ENCODE results near the gene GNAT1. TPM values are rescaled to one million over a fixed set of nuclear protein-coding genes. Genes with fewer than 3 reads are reported as not detected.

GNAT1 gene
- total and polyA plus RNA-seq, 2 of the 13 experiments (the other 11 are each of a cell fraction or from before 2014, with no cell fraction given), result 0.15 TPM; not detected in 1

- TF ChIP-seq ZNF619 (CRISPR knock-in tag; IDR thresholded peaks at IDR 0.05) (no peak), EHMT2 (IDR thresholded peaks at IDR 0.05; ENCODE audit: borderline replicate concordance, low read depth, low read length) (no peak), PATZ1 (CRISPR knock-in tag; IDR thresholded peaks at IDR 0.05) (peak; percentile 88), LRRFIP1 (CRISPR knock-in tag; conservative IDR thresholded peaks at IDR 0.05) (no peak), ATF7 (IDR thresholded peaks at IDR 0.05) (peak; percentile 40; the same call in 1 of the 2 replicates), ATF7 (CRISPR knock-in tag; IDR thresholded peaks at IDR 0.05) (peak; percentile 50; the same call in 1 of the 2 replicates), ZNF772 (CRISPR knock-in tag; IDR thresholded peaks at IDR 0.05) (peak; percentile 75; the same call in 1 of the 2 replicates), ZNF691 (CRISPR knock-in tag; IDR thresholded peaks at IDR 0.05; ENCODE audit: borderline replicate concordance, low read depth) (peak; percentile 70; the same call in 1 of the 2 replicates), ZNF639 (CRISPR knock-in tag; conservative IDR thresholded peaks at IDR 0.05) (0 out of 2 replicates have a peak, but pooled peaks have one; percentile 31), CBFB (CRISPR knock-in tag; IDR thresholded peaks at IDR 0.05) (no peak), ZNF784 (CRISPR knock-in tag; IDR thresholded peaks at IDR 0.05; ENCODE audit: borderline replicate concordance) (peak; percentile 18; the same call in 1 of the 2 replicates), RXRA (CRISPR knock-in tag; IDR thresholded peaks at IDR 0.05) (no peak), TRAFD1 (CRISPR knock-in tag; IDR thresholded peaks at IDR 0.05; ENCODE audit: borderline replicate concordance) (no peak), ZNF274 (CRISPR knock-in tag; IDR thresholded peaks at IDR 0.05) (0 out of 2 replicates have a peak, but pooled peaks have one; percentile 24), STAT6 (CRISPR knock-in tag; IDR thresholded peaks at IDR 0.05; ENCODE audit: borderline replicate concordance) (peak; percentile 81; the same call in 1 of the 2 replicates)
Measured at GRCh38 chr3:50201573-50202315, 10.3 kb downstream of the GNAT1 start (continued).

All from HepG2 (cell line).